ENCODE measurements around the gene MMS22L.

MMS22L gene

GRCh38 chr6:97282726-97283617 is at the start of gene MMS22L:
Gene MMS22L (minus strand): TSS chr6:97283216. CDS start chr6:97282477, 739 bp downstream.
- peak; percentile 93 for DNase-seq

GRCh38 chr6:97322811-97323210 is 39.8 kb upstream of the MMS22L start:
- DNase-seq: no peak

GRCh38 chr6:97322226-97322625 is 39.2 kb upstream of the MMS22L start:
- DNase-seq: no peak

- DNase-seq: no peak
These were observed 34.0 kb upstream of the MMS22L start for GRCh38 chr6:97316978-97317377.

- DNase-seq: no peak
These were observed 29.2 kb upstream of the MMS22L start for GRCh38 chr6:97312241-97312640.

- no peak for DNase-seq
These were observed 23.7 kb upstream of the MMS22L start for GRCh38 chr6:97306544-97307320.

- no peak for DNase-seq
These were observed 22.5 kb upstream of the MMS22L start for GRCh38 chr6:97305414-97306066.

- no peak for DNase-seq
These were observed 21.7 kb upstream of the MMS22L start for GRCh38 chr6:97304701-97305100.

GRCh38 chr6:97294451-97294850 is 11.4 kb upstream of the MMS22L start:
- DNase-seq: no peak

GRCh38 chr6:97293198-97293696 is 10.2 kb upstream of the MMS22L start:
- no peak for DNase-seq

GRCh38 chr6:97292671-97293070 is 9.7 kb upstream of the MMS22L start:
- DNase-seq: no peak

- no peak for DNase-seq
These were observed 8.9 kb upstream of the MMS22L start for GRCh38 chr6:97291896-97292295.

- no peak for DNase-seq
These were observed 6.3 kb upstream of the MMS22L start for GRCh38 chr6:97289332-97289731.

GRCh38 chr6:97288188-97288587 is 5.2 kb upstream of the MMS22L start:
- DNase-seq: no peak

GRCh38 chr6:97282238-97282725 is 734 bp downstream of the MMS22L start:
- no peak for DNase-seq

GRCh38 chr6:97280766-97281165 is 2.2 kb downstream of the MMS22L start:
- DNase-seq: no peak

GRCh38 chr6:97275804-97276203 is 7.2 kb downstream of the MMS22L start:
- DNase-seq: no peak

GRCh38 chr6:97269821-97270220 is 13.2 kb downstream of the MMS22L start:
- no peak for DNase-seq

- DNase-seq: no peak
These were observed 20.3 kb downstream of the MMS22L start for GRCh38 chr6:97262676-97263075.

GRCh38 chr6:97246842-97247241 is 36.2 kb downstream of the MMS22L start:
- no peak for DNase-seq

GRCh38 chr6:97240222-97240621 is 42.8 kb downstream of the MMS22L start:
- DNase-seq: no peak

- no peak for DNase-seq
These were observed 51.1 kb downstream of the MMS22L start for GRCh38 chr6:97231911-97232310.

- DNase-seq: no peak
These were observed 60.1 kb downstream of the MMS22L start for GRCh38 chr6:97222903-97223302.
